Activated CD8-positive, alpha-beta memory T cell treated with anti-CD3 and anti-CD28 coated beads, Interleukin-2, amount 50 U/mL, for 24 hours (primary cell): Measurements from ENCODE around the gene CIB1.
A peak's percentile ranks its signal among the peaks of the same experiment; 100 is the strongest.

ENCODE experiments used
- DNase-seq: peaks from one replicate; pipeline ENCODE4 v3.0.0-alpha.2; 2020; ENCODE audit errors: extremely low read depth

The CIB1 gene

DNA sequence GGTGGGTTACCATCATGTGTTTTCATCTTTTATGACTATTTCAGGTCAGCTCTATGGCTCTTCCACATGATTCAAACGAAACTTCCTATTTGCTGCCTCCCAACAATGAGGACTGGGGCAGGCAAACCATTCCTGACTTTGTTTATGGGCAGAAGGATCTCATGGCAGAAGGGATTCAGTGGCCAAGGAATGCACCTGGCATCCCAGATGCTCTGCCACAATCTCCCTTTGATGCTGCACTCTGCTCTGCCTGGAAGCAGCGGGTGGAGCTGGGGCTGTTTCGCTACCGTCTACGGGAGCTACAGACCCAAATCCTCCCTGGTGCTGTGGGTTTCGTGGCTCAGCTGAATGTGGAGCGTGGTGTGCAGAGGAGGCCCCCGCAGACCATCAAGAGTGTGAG, 7.1 kb upstream of the CIB1 start:
- DNase-seq: no peak

- DNase-seq: no peak
Measured at GRCh38 chr15:90239371-90239770, 5.6 kb upstream of the CIB1 start.

DNA sequence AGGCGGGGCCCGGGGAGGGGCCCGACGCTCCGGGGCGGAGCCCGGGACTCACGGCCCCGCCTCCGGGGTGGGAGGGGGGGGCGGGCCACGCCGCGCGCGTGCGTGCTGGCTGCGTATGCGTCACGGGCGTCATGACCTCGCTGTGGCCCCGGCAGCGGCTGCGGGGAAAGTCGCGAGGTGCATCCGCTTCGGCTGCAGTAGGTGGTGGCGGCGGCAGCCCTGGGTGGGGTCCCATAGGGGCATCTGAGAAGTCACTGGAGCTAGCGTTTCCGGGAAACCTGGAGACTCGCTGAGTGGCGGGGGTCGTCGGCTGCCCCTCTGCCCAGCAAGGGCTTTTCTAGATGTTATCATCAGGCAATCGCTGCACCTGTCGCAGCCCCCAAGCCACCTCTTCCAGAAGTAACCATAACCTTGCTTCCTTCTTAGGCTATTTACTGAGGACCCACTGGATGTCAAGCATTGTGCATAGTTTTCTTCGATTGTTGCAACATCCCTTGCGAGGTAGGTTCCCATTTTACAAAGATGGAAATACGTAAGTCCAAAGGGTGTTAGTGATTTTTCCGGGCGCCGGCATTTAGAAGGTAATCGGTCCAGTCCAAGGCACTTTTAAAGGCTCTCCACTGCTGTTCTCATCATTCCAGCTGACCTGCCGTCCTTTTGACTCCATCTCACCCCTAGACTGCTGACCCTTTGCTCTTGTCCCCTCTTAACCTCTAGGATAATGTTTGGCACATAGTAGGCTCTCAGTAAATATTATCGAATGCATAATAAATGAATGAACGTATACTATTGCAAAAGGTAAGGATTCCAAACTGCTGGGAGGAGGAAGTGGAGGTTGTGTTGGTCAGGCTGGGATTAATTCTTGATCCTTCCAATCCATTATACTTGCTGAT, 601 bp upstream of the CIB1 start, which contains the start of gene GDPGP1:
Gene GDPGP1 (plus strand): TSS at position 114 of the 893 bp plus-strand sequence. CDS start 6,700 bp downstream, outside the sequence.
- DNase-seq: no peak

DNA sequence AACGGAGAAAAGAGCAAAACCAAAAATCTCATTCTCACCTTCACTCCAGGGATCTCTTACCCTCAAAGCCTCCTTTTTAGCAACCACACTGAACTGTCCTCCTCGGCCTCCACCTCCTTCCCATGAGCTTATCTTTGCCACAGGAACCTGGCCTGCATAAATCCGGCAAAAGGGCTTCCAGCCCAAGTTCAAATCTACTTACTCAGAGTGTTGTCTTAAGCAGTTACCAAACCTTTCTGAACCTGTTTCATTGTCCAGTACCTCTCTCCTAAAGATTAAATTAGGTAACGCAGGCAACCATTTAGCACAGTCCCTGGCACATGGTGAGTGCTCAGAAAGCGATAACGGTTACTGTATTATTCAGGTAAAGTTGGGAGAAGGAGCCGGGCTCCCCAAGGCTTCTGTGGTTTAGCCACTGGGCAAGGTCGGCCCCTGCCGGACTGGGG, 777 bp downstream of the CIB1 start:
- DNase-seq: no peak

DNA sequence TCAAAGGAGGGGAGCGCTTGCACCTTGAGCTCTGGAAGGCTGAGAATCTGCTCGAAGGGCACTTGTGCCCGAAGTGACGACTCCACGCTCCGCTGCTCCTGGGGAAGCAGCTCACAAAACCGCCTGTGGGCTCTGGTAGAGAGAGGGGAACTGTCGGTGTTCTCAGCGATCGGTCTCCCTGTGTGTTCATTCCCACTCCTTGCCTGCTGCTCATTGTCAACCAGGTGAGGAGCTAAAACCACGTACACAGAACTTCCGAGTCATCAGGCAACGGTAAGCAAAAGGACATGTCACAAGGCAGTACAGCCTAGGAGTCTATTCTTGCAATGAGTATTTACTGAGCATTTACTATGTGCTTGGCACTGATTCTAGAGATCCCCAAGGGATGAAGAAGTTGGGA, 1.5 kb downstream of the CIB1 start:
- no peak for DNase-seq

DNA sequence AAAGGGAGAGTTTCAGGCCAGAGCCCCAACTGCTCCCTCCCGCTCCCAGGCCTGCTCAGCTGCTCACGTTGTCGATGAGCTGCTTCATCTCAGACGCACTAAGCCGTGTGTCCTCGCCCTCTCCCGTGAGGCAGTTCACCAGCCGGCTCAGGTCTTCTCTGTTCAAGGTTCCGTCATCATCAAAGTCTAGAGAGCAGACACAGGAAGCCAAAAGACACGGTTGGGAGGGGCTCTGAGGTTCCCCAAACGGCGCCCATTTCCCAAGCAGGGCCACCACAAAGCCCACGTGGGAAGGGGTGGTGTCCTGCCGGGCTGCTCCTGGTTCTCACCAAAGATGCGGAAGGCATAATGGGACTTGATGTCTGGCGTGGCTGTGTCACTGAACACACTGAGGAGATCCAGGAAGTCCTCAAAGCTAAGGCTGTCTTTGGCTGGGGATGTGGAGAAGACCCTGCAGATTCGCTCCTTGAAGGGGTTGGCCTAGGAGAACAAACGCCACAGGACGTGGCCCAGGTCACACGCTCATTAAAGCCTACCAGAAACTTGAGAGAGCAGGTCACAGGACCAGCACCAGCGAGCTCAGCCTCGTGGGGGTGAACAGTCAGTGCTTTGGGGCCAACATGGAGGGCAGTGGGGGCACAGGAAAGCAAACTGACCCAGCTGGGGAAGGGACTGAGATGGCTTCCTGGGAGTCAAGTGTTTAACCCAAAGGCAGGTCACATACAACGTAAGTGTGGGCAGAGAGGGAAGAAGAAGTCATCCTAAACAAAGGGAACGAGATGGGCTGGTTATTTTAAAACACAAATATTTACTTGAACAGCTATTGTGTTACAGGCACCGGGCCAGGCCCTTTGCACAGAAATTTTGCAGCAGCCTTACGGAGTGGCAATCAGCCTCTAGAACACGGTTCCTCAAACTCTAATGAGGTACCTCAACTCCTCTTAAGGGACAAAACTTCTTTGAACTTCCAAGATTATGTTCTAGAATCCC, 2.4 kb downstream of the CIB1 start:
- peak; percentile 39 for DNase-seq

DNA sequence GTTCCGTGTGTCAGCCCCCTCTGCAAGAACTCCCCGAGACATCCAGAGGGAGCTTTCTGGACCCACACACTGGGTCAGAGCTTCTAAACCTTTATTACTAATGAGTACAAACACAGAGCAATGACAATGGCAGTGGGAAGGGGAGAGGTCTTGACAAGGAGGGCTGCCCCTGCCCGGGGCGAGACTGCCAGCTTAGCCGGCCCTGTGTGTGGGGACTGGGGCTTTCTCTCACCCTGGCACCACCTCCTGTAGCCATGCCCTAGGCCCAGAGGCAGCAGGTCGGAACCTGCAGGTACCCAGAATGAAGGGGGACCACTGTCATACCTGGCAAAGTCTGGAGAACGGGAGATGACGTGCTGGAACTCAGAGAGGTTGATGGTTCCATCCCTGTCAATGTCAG, 3.1 kb downstream of the CIB1 start:
- DNase-seq: no peak

DNA sequence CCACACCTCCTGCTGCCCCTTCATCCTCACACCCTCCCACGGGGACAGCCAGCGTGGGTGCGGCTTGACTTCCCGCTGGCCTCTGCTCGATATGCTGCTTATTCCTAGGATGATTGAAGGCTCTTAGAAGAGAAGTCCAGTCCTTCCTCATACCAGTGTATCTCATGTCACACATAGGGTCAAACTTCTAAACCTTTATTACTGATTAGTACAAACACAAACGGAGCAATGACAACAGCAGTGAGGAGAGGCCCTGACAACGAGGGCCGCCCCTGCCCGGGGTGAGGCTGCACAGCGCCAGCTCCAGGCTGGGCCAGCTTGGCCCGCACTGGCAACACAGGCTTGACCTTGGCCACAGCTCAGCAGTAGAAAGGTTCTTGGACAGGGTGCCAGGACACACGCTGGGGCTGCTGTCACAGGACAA, 3.7 kb downstream of the CIB1 start:
- DNase-seq: no peak

DNA sequence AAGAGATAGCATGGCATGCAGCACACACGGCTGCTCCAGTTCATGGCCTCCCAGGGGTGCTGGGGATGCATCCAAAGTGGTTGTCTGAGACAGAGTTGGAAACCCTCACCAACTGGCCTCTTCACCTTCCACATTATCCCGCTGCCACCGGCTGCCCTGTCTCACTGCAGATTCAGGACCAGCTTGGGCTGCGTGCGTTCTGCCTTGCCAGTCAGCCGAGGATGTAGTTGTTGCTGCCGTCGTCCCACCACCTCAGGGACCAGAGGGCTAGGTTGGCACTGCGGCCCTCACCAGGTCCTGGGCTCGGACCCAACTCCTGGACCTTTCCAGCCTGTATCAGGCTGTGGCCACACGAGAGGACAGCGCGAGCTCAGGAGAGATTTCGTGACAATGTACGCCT, 4.8 kb downstream of the CIB1 start:
- DNase-seq: no peak

DNA sequence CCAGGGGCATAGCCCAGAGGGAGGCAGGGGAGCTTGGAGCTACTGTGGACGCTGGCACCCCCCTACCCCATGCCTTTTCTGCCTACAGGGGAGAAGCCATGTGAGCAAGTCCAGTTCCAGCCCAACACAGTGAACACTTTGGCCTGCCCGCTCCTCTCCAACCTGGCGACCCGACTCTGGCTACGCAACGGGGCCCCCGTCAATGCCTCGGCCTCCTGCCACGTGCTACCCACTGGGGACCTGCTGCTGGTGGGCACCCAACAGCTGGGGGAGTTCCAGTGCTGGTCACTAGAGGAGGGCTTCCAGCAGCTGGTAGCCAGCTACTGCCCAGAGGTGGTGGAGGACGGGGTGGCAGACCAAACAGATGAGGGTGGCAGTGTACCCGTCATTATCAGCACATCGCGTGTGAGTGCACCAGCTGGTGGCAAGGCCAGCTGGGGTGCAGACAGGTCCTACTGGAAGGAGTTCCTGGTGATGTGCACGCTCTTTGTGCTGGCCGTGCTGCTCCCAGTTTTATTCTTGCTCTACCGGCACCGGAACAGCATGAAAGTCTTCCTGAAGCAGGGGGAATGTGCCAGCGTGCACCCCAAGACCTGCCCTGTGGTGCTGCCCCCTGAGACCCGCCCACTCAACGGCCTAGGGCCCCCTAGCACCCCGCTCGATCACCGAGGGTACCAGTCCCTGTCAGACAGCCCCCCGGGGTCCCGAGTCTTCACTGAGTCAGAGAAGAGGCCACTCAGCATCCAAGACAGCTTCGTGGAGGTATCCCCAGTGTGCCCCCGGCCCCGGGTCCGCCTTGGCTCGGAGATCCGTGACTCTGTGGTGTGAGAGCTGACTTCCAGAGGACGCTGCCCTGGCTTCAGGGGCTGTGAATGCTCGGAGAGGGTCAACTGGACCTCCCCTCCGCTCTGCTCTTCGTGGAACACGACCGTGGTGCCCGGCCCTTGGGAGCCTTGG, 5.6 kb downstream of the CIB1 start:
- no peak for DNase-seq

DNA sequence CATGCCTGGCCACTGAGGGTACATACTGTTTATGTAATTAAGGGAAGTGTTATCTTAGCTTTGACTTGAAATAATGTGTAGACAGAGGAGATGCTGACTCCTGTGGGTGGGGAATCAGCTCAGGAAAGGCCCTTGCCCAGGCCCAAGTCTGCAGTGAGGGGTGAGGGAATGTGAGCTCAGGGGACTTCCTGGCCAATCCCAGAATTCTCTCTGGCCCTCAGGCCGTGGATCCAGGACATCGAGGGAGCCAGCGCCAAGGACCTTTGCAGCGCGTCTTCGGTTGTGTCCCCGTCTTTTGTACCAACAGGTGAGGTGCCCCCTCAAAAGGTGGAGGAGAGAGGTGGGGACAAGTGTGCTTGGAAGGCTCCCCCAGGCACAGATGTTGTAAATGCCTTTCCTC, 6.4 kb downstream of the CIB1 start:
- no peak for DNase-seq

DNA sequence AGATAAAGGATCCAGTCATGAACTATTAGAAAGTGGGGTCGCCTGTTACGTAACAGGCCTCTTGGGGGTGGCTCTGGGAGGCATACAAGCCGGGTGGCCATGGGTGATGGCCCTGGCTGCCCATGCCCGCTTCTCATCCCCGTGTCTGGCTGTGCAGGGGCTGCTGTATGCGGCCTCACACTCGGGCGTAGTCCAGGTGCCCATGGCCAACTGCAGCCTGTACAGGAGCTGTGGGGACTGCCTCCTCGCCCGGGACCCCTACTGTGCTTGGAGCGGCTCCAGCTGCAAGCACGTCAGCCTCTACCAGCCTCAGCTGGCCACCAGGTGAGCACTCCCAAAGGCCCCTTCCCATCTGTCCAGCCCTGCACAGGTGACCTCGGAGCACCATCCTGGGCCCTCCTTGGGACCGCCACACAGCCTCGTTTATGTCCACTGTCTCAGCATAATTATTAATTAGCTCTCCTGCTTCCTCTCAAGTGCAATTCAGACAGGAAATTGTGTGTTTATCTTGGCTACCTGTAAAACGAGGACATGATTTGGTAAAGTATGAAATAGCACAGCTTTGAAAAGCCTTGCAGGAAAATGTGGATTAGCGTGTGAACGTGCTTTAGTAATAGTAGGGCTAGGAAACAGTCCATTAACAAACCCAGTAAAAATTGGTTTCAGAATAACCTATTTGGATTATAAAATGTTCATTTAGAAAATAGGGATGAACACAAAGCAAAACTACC, 8.1 kb downstream of the CIB1 start:
- DNase-seq: no peak

GRCh38 chr15:90225047-90225446, 8.7 kb downstream of the CIB1 start:
- DNase-seq: no peak

DNA sequence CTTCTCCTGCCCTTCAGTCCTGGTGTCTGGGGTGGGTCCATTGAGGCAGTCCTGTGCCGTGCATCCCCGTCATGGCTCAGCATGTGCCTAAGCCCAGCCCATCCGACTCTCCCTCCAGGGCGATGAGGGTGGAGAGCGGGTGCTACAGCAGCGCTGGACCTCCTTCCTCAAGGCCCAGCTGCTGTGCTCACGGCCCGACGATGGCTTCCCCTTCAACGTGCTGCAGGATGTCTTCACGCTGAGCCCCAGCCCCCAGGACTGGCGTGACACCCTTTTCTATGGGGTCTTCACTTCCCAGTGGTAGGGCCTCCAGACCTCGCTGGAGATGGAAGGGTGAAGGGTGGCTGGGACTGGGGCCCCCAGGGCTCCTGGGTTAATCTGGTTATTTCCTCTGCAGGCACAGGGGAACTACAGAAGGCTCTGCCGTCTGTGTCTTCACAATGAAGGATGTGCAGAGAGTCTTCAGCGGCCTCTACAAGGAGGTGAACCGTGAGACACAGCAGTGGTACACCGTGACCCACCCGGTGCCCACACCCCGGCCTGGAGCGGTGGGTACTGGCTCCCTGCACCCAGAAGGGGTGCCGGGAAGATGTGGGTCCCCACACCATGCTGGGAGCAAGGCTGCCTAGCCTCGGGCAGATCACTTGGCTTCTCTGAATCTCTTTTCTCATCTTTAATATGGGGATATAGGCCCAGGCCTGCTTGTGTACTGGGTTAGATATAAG, 10.1 kb downstream of the CIB1 start:
- no peak for DNase-seq

- no peak for DNase-seq
Measured at GRCh38 chr15:90222547-90222946, 11.2 kb downstream of the CIB1 start.

GRCh38 chr15:90221246-90221900, 12.4 kb downstream of the CIB1 start:
- DNase-seq: no peak

GRCh38 chr15:90219421-90220141, 14.2 kb downstream of the CIB1 start:
- DNase-seq: no peak

DNA sequence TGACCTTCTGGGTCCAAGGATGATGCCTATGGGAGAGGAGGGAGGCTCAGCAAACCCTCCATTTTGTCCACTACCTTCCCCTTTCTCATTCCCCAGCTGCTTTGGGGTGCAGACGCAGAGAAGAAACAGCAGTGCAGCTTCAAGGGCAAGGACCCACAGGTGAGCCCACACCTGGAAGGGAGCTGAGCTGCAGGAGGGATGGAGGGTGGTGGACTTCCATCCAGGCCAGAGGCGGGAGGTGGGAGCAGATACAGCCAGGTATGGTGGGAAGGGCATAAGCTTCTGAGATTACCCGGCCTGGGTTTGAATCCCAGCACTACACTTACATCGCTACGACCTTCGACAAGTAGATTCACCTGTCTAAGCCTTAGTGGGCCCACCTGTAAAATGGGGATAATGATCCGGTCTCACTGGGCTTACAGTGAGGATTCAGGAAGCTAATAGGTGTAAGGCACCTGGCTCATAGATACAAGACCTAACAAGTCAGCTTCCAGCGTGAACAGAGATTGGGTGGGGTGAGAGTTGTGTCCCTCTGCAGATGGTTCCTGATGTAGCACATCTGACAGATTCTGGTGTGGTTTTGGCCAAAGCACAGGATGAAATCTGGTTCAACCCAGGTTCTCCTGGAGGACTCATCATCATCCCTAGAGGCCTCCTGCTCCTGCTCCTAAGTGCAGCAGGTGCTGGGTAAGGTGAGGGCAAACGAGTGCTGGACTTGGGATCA, 15.9 kb downstream of the CIB1 start:
- no peak for DNase-seq
